Thyroid gland (tissue), 4 donors: Measurements from ENCODE around the gene ADRA2B.

Source experiments
- POLR2A ChIP-seq, 2 donors: fragments of 450-650 bp; IDR thresholded peaks; one replicate each; pipeline ENCODE4 v1.6.1; 2017; ENCODE audit warnings: antibody characterized with exemption in 2 of 2, mild to moderate bottlenecking in 2 of 2, moderate library complexity in 1 of 2
- TF ChIP-seq, protein P1 (sequence below), 6 experiments: fragments of 200-600 bp in 3 of 6; fragments of 450-650 bp in 3 of 6; sonication (generic) in 3 of 6; IDR thresholded peaks; one replicate each; pipeline ENCODE4 v1.5.1; 2016 to 2019; ENCODE audit warnings: antibody characterized with exemption in 6 of 6, mild to moderate bottlenecking in 2 of 6, inconsistent platforms in 1 of 6, moderate library complexity in 1 of 6

DNA sequence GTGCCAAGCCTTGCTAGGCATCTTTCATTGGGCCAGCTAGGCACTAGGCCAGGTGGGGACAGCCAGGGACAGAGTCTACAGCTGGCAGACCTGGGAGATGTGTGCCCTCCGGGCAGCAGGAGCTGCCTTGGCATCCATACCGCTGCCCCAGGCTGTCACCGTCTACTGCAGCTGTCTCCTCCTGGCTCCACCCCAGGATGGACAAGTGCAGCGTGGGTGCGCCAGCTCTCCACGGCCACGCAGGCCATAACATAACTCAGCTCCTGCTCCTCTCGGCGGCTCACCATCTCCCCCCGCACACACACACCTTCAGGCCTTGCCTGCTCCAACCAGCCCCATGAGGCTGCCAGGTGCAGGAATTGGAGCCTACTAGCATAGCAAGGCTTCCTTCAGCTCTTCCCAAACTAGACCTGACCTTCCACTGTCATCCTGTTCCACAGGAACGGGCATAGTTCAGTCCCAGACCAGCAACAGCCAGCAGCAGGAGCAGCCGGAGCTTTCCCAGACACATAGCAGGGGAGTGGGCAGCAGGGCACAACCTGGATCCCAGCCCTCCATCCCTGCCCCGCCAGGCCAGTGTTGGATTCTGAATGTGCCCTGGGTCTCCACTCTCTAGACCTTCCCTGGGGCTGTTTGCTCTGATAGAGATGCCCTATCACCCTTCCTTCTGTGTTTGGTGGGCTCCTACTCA is 2.5 kb upstream of the ADRA2B start:
- TF ChIP-seq, protein P1, sequence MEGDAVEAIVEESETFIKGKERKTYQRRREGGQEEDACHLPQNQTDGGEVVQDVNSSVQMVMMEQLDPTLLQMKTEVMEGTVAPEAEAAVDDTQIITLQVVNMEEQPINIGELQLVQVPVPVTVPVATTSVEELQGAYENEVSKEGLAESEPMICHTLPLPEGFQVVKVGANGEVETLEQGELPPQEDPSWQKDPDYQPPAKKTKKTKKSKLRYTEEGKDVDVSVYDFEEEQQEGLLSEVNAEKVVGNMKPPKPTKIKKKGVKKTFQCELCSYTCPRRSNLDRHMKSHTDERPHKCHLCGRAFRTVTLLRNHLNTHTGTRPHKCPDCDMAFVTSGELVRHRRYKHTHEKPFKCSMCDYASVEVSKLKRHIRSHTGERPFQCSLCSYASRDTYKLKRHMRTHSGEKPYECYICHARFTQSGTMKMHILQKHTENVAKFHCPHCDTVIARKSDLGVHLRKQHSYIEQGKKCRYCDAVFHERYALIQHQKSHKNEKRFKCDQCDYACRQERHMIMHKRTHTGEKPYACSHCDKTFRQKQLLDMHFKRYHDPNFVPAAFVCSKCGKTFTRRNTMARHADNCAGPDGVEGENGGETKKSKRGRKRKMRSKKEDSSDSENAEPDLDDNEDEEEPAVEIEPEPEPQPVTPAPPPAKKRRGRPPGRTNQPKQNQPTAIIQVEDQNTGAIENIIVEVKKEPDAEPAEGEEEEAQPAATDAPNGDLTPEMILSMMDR (IDR thresholded peaks at IDR 0.05): no peak
- no peak for TF ChIP-seq POLR2A (IDR thresholded peaks at IDR 0.05)
